Activated CD4-positive, alpha-beta T cell treated with anti-CD3 and anti-CD28 coated beads, Interleukin-2, amount 50 U/mL, for 48 hours (primary cell): ENCODE measurements around the gene TESK2.
A peak's percentile ranks its signal among the peaks of the same experiment; 100 is the strongest.
"Not testable (repeated sequence)": the region's sequence is repeated elsewhere in the genome, so short reads cannot be mapped to it uniquely, and the experiment has no call there.

Source experiments
- DNase-seq, 2 experiments: peaks; one replicate each; pipeline ENCODE4 v3.0.0-alpha.2; 2020

The TESK2 gene, protein sequence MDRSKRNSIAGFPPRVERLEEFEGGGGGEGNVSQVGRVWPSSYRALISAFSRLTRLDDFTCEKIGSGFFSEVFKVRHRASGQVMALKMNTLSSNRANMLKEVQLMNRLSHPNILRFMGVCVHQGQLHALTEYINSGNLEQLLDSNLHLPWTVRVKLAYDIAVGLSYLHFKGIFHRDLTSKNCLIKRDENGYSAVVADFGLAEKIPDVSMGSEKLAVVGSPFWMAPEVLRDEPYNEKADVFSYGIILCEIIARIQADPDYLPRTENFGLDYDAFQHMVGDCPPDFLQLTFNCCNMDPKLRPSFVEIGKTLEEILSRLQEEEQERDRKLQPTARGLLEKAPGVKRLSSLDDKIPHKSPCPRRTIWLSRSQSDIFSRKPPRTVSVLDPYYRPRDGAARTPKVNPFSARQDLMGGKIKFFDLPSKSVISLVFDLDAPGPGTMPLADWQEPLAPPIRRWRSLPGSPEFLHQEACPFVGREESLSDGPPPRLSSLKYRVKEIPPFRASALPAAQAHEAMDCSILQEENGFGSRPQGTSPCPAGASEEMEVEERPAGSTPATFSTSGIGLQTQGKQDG

DNA sequence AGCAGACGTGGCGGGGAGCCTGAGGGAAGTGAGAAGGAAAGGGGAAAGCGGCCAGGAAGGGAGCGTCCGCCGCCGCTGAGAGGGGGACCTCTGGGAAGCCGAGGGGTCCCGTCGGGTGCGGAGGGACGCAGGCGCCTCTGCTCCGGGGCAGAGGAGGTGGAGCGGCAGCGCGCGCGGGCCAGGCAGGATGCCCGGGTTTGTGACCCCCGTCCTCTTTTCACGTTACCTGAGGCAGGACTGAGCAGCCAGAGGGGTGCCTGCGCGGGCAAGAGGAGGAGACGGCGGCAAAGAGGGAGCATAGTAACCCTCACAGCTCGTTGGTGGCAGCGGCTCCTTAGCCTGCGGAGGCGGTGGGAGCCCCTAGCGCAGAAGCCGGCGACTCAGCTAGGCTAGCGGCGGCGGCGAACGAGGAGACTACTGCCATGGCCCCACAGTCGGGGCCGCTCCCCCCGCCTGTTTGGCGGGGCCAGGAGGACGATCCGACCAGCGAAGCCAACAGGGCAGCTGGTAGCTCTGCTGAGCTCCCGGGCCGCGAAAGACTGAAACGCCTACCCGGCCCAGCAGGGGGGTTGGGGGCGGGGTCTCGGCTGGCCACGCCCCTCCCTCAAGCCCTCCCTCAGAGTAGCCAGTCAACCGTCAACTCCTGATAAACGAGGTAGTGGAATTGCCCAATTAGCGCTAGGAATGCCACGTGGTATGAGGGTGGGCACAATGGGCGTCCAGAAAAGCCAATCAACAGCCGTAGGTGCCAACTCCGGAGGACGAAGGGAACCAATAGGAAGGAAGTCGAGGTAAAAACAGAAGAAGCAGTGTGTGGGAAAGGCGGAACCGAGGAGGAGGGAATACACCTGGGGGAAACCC is at the start of gene TESK2:
Gene TESK2 (minus strand): TSS at position 538 of the 861 bp plus-strand sequence. CDS start 33,378 bp downstream, outside the sequence.
- peak; percentile 93 to 95 for DNase-seq

DNA sequence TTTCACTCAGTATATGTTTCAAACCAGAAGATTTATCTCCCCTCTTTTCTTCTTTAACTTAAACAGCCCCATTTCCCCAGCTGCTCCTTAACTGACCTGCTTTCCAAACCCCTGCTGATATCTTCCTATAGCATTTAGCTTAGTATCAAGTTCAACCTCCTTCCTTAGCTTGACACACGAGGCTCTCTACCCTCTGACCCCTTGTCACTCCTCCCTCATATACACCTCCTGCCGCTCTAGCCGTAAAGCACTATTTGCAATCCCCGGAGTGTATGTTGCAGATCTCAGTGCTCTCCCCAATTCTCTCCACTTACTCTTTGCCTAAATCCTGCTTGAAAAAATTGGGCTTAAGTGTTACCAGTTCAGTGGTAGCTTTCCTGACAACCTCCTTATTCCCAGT is 45.9 kb upstream of the TESK2 start:
- no peak for DNase-seq

DNA sequence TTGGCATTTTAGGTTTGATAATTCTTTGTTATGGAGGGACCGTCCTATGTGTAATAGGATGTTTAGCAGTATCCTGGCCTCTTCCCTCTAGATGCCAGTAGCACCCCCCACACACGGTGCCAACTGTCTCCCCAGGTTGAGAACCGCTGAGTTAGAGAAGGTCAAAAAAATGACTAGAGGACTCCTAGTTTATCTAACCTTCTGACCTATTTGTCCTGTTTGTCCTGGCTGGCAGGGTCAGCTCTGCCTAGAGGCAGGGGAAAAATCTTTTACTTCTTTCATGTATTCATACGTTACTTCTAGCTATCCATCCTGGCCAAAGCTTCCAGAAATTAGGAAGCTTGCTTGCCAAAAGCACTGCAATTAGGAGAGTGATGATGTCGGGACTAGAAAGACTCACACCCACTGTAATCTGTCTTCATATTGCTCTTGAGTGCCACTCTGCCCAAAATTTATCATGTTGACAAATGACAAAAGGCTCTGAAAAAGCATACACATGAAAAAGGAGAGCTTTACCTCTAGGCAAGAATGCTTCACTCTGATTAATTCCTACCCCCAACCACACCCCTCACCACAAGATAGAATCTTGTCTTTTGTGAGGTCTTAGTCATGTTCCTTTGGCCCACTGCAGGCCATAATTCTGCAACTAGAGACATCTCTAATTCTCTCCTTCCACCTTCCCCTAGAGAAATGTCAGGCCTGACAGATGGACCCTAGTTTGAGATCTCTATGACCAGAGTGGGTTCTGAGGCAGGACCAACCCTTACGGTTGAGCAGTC is 45.2 kb upstream of the TESK2 start:
- DNase-seq, result no peak

DNA sequence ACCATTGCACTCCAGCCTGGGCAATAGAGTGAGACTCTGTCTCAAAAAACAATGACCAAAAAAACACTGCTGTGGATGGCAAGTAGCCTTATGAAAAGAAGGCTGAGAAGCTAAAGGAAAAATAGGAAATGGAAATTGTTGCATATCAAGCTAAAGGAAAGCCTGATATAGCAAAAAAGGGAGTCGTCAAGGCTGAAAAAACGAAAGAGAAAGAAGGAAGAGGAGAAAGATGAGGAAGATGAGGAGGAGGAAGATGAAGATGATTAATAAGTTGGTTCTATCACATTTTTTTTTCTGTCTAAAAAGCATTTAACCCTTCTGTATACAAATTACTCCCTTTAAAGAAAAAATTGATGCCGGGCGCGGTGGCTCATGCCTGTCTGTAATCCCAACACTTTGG is 40.9 kb upstream of the TESK2 start:
- no peak for DNase-seq

DNA sequence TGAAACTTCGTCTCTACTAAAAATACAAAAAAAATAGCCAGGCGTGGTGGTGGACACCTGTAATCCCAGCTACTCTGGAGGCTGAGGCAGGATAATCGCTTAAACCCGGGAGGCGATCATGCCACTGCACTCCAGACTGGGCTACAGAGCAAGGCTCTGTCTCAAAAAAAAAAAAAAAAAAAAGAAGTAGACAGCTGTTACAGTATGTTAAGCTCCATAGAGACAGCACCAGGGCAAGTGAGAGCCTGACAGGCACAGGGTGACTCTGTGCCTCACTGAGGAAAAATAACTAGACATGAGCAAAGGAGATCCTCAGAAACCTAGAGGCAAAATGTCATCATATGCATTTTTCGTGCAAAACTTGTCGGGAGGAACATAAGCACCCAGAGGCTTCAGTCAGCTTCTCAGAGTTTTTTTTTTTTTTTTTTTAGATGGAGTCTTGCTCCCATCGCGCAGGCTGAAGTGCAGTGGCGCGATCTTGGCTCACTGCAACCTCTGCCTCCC is 39.7 kb upstream of the TESK2 start:
- no peak for DNase-seq

DNA sequence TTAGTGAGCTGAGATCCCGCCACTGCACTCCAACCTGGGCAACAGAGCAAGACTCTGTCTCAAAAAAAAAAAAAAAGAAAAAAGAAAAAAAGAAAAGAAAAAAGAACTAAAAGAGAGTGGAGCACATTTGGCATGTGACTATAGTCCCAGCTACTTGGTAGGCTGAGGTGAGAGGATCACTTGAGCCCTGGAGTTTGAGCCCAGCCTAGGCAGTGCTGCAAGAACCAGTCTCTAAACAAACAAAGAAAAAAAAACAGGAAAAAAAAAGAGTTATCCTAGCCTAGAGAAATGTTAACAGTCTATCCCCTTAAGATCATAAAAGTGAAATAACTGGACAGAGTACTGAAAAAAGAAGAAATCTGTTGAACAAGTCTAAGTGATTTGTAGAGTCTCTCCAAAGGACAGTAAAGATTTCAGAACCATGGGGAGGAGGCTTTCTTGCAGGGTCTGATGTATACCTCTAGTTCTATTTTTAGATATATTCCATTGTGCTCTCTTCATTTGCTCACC is 35.2 kb upstream of the TESK2 start:
- no peak for DNase-seq

DNA sequence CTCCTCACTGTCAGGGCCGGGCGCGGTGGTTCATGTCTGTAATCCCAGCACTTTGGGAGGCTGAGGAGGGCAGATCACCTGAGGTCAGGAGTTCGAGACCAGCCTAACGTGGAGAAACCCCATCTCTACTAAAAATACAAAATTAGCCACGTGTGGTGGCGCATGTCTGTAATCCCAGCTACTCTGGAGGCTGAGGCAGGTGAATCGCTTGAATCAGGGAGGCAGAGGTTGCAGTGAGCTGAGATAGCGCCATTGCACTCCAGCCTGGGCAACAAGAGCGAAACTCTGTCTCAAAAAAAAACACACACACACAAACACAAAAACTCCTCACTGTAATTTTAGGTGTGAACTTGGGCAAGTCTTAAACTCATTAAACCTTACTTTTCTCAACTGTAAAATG is 33.0 kb upstream of the TESK2 start:
- DNase-seq, result not testable (repeated sequence)

DNA sequence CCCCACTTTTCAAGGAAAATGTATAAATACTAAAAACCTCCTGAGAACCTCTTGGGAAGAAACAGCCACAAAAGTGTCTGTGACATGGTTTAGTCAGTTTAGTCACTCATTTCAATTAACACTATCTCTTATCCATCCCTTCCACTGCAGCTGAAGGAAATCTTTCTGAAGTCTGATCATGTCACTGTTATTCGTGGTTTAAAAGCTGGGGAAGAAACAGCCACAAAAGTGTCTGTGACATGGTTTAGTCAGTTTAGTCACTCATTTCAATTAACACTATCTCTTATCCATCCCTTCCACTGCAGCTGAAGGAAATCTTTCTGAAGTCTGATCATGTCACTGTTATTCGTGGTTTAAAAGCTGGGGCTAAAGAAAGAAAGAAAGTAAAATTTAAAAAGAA is 32.6 kb upstream of the TESK2 start:
- DNase-seq, result not testable (repeated sequence)

DNA sequence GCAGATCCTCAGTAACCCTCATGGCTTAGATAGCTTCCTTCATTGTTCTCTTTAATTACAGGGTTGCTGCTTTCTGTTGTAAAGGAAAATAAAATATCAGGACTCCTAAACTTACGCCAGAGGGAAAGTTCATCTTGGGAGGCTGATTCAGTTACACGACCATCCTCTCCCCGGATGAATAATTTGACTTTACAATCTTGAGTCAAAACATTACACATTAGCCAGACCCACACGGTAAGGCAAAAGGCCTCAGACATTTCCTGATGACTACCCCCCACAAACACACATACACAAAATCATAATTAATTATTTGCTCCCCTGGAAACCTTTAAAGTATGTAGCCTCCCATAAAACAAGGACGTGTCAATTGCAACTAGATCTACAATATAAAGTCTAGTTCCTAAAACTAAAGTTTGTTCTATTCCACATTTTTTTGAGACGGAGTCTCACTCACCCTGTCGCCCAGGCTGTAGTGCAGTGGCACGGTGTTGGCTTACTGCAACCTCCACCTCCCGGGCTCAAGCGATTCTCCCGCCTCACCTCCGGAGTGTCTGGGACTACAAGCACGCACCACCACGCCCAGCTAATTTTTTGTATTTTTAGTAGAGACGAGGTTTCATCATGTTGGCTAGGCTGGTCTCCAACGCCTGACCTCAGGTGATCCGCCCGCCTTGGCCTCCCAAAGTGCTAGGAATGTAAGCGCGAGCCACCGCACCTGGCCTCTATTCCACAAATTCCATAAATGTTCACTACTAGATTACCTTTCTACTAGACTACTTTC is 31.6 kb upstream of the TESK2 start:
- DNase-seq, result no peak

DNA sequence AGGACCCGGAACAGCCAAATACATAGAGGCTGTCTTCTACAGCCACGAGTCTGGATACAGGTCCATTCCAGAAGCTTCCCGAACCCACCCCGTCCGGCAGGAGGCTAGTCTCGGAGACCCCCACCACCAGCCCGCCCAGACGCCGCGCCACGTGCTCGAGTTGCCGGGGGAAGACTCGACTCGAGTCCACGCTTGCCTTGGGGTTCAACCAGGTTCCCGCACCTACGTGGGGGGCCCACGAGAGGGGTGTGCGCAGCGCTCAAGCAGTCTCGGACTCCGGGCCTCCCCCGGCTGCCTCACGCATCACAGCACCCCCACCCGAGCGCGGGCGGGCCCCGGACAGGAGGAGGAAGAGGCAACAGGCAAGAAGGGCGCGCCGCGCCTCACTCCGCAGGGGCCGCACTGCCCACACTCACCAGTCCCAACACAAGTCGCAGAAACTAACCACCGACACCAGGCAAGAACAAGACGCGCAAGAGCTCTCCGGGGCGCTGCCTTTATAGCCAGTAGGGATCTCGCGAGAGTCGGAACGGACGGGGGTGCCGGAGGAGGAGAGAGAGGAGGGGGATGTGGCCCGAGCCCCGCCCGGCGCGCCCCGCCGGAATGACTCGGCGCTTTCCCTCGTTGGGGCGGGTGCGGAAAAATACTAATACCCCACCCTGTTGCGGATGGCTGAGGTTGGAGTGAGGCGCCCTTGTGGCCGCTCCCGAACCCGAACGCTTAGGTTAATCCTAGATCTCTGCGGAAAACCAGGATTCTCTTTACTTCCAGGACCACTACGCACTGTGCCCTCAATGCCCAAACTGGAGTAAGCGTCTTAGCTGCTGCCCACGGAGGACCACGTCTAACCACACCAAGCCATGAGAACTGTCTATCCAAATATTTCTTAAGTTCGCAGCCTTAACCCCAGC is 30.7 kb upstream of the TESK2 start, which contains the start of gene PRDX1:
Gene PRDX1 (minus strand): TSS at position 472 of the 911 bp plus-strand sequence. CDS start 2,841 bp downstream, outside the sequence.
- DNase-seq, result peak; percentile 98

DNA sequence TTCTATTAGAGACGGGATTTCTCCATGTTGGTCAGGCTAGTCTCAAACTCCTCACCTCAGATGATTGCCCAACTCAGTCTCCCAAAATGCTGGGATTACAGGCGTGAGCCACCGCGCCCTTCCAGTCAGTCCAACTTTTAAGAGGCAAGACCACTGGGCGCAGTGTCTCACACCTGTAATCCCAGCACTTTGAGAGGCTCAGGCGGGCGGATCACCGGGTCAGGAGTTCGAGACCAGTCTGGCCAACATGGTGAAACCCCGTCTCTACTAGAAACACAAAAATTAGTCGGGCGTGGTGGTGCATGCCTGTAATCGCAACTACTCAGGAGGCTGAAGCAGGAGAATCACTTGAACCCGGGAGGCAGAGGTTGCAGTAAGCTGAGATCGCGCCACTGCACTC is 28.8 kb upstream of the TESK2 start:
- not testable (repeated sequence) for DNase-seq

DNA sequence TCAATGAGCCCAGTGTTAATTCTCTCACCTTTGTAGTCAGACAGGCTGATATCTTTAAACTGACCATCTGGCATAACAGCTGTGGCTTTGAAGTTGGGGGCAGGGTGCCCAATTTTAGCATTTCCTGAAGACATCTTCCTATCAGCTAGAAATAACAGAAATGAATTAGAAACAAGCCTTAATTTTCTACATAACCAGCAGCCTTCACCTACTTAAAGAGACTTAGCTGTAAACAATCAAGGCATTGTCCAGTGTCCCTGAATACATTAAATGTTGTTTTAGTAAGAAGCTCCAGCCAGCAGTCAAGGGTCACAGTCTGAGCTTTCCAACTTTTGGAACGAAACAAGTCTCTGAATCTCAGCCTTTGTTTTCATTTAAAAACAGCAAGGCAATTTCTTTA is 27.9 kb upstream of the TESK2 start:
- no peak for DNase-seq

DNA sequence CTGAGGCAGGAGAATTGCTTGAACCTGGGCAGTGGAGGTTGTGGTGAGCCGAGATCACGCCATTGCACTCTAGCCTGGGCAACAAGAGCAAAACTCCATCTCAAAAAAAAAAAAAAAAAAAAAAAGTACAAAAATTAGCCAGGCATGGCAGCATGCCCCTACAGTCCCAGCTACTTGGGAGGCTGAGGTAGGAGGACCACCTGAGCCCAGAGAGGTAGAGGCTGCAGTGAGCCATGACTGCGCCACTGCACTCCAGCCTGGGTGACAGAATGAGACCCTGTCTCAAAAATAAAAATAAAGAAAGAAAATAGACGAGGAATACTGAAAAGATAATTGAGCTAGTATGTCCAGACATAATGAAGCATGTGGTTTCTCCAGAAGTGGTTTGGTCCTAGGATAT is 27.4 kb upstream of the TESK2 start:
- not testable (repeated sequence) for DNase-seq

DNA sequence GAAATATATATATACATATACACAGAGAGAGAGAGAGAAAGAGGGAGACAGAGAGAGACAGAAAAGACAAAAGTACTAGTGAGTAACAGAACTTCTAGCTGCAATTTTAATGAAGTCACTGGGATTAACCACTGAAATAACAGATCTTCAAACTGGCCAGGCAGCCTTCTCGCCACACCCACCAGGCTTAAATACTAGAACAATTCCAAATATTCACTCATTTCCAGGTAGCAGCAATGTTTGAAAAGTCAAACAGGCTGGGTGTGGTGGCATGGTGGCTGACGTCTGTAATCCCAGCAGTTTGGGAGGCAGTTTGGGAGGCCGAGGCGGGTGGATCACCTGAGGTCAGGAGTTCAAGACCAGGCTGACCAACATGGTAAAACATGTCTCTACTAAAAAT is 25.5 kb upstream of the TESK2 start:
- DNase-seq, result no peak

DNA sequence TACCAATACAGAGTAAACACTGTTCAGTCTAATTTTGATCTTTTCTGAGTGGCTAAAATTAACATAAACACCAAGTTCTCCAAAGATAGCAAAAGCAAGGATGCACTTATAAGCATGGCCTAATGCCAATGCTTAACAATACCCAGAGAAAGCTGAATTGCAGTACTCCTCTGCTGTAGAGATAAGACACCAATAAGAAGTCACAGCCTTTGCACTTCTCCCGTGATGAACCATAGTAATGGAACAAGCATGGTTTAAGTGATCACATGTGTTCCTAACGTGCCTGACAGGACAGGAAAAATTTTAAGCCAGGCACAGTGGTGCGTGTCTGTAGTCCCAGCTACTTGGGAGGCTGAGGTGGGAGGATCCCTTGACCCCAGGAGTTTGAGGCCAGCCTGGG is 25.1 kb upstream of the TESK2 start:
- no peak for DNase-seq

DNA sequence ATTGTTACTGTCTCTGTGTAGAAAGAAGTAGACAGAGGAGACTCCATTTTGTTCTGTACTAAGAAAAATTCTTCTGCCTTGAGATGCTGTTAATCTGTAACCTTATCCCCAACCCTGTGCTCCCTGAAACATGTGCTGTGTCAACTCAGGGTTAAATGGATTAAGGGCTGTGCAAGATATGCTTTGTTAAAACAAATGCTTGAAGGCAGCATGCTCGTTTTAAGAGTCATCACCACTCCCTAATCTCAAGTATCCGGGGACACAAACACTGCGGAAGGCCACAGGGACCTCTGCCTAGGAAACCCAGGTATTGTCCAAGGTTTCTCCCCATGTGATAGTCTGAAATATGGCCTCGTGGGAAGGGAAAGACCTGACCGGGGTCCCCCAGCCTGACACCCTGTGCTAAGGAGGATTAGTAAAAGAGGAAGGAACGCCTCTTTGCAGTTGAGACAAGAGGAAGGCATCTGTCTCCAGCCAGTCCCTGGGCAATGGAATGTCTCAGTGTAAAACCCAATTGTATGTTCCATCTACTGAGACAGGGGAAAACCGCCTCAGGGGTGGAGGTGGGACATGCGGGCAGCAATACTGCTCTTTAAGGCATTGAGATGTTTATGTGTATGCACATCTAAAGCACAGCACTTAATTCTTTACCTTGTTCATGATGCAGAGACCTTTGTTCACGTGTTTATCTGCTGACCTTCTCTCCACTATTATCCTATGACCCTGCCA is 22.7 kb upstream of the TESK2 start:
- not testable (repeated sequence) for DNase-seq

DNA sequence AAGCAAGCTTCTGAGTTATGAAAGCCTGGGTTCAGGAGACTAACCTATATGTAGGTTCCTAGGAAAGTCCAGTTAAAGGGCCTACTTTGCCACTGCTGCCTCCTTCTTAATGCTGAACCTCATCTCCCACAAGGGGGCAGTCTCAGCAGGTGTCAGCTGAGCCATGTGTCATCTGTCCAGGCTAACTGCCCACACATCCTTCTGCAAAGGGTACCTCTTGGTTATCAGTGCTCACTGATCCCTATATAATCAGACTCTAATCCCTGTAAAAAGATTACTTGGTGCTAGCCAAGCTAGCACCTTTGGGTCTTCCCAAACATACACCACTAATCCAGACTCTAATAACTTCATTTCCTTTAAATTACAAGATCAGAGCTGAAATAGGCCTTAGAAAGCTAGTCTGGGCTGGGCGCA is 21.7 kb upstream of the TESK2 start:
- peak; percentile 62 to 75 for DNase-seq

DNA sequence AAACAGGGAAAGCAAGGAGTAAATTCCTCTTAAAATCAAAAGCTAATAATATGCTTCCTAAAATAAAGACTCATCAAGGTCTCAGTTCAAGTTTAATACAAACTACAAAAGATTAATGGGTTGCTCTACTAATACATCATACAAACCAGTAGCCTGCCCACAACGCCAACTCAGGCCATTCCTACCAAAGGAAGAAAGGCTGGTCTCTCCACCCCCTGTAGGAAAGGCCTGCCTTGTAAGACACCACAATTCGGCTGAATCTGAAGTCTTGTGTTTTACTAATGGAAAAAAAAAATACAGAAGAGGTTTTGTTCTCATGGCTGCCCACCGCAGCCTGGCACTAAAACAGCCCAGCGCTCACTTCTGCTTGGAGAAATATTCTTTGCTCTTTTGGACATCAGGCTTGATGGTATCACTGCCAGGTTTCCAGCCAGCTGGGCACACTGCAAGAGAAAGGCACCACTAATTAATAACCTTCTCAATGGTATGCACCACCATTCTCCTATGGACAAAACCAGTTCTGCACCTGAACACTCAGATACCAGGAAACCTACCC is 20.1 kb upstream of the TESK2 start:
- DNase-seq, result no peak
